Epithelial cell of esophagus (primary cell): ENCODE measurements around the gene VEGFA.
A peak's percentile ranks its signal among the peaks of the same experiment; 100 is the strongest.

Source experiments
- DNase-seq: peaks from one replicate; pipeline ENCODE4 v3.0.0; 2010; ENCODE audit warnings: low read depth
- H3K4me3 ChIP-seq: 2 replicates; pipeline ENCODE4 v1.5.1; 2011; ENCODE audit warnings: mild to moderate bottlenecking, low read length, control low read depth
- TF ChIP-seq, protein P1 (sequence below): IDR thresholded peaks from 2 replicates; pipeline ENCODE4 v1.5.1; 2011; ENCODE audit warnings: low read depth, mild to moderate bottlenecking, low read length, control low read depth, inconsistent platforms; ENCODE audit not compliant: insufficient read depth; ENCODE audit errors: missing control alignments

Gene VEGFA

DNA sequence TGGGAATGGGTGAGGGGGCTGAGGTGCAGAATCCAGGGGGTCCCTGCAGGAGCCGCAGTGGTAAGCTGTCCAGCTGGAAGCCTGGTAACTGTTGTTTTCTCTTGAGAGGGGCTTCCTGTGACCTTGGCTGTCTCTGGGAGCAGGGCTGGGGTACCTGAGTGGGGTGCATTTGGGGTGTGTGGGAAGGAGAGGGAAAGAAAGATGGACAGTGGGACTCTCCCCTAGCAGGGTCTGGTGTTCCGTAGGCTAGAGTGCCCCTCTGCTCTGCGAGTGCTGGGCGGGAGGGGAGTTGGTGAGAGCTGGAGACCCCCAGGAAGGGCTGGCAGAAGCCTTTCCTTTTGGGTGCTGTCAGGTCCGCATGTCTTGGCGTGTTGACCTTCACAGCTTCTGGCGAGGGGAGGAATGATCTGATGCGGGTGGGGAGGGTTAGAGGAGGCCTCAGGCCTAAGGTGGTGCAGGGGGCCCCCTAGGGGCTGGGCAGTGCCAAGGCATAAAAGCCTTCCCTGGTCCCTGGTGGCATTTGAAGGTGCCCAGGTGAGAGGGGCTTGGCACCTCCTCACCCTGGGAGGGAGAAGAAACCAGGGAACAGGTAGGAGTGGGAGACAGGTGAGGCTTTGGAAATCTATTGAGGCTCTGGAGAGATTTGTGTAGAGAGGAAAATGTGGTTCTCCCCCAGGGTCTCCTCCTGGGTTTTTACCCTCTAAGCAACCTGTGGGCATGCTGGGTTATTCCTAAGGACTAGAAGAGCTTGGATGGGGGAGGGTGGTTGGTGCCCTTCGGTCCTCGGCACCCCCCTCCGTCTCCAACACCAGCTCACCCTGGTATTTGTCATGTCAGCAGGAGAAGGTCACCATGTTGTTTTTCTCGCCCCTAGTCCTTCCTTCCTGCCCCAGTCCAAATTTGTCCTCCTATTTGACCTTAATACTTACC, 3.3 kb downstream of the VEGFA start:
- peak; percentile 76 for DNase-seq
- H3K4me3 ChIP-seq = peak overlapping the region; percentile 96
- TF ChIP-seq, protein P1, sequence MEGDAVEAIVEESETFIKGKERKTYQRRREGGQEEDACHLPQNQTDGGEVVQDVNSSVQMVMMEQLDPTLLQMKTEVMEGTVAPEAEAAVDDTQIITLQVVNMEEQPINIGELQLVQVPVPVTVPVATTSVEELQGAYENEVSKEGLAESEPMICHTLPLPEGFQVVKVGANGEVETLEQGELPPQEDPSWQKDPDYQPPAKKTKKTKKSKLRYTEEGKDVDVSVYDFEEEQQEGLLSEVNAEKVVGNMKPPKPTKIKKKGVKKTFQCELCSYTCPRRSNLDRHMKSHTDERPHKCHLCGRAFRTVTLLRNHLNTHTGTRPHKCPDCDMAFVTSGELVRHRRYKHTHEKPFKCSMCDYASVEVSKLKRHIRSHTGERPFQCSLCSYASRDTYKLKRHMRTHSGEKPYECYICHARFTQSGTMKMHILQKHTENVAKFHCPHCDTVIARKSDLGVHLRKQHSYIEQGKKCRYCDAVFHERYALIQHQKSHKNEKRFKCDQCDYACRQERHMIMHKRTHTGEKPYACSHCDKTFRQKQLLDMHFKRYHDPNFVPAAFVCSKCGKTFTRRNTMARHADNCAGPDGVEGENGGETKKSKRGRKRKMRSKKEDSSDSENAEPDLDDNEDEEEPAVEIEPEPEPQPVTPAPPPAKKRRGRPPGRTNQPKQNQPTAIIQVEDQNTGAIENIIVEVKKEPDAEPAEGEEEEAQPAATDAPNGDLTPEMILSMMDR = peak; percentile 90

DNA sequence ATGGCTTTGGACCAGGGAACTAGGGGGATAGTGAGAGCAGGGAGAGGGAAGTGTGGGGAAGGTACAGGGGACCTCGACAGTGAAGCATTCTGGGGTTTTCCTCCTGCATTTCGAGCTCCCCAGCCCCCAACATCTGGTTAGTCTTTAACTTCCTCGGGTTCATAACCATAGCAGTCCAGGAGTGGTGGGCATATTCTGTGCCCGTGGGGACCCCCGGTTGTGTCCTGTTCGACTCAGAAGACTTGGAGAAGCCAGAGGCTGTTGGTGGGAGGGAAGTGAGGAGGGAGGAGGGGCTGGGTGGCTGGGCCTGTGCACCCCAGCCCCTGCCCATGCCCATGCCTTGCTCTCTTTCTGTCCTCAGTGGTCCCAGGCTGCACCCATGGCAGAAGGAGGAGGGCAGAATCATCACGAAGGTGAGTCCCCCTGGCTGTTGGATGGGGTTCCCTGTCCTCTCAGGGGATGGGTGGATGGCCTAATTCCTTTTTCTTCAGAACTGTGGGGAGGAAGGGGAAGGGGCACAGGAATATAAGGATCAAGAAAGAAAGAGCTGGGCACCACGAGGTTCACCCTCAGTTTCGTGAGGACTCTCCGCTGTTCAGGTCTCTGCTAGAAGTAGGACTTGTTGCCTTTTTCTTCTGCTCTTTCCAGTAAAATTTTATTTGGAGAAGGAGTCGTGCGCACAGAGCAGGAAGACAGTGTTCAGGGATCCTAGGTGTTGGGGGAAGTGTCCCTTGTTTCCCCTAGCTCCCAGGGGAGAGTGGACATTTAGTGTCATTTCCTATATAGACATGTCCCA, 4.2 kb downstream of the VEGFA start:
- H3K4me3 ChIP-seq = peak overlapping the region; percentile 96
- TF ChIP-seq, protein P1 = no peak

DNA sequence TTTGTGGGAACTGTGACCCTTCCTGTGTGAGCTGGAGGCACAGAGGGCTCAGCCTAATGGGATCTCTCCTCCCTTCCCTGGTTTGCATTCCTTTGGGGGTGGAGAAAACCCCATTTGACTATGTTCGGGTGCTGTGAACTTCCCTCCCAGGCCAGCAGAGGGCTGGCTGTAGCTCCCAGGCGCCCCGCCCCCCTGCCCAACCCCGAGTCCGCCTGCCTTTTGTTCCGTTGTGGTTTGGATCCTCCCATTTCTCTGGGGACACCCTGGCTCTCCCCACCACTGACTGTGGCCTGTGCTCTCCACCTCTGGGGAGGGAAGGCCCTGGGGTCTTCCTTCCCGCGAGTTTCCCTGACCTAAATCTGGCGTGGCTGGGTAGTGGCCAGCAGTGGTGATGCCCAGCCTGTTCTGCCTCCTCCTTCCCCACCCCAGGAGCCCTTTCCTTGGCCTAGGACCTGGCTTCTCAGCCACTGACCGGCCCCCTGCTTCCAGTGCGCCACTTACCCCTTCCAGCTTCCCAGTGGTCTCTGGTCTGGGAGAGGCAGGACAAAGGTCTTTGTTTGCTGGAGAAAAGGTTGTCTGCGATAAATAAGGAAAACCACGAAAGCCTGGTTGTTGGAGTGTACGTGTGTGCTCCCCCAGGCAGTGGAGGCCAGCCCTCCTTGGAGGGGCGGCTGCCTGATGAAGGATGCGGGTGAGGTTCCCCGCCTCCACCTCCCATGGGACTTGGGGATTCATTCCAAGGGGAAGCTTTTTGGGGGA, 4.9 kb downstream of the VEGFA start:
- H3K4me3 ChIP-seq = peak overlapping the region; percentile 96
- TF ChIP-seq, protein P1 = peak; percentile 86

More for the DNA sequence above, 4.2 kb downstream of the VEGFA start:
- DNase-seq = no peak

DNA sequence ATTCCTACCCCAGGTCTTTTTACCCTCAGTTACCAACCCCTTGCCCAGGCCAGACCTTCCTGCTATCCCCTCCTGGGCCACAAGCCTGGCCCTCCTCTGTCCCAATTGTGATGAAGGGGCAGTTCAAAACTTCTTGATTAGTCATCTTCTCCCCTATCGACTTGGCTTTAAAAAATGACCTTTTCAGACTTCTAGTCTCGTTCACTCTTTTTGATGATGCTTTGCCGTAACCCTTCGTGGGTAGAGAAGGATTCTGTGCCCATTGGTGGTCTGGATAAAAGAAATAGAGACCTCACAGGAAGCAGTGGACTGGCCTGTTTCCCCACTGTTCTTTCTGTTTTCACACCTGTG, 5.5 kb downstream of the VEGFA start:
- TF ChIP-seq, protein P1 = no peak
- DNase-seq = no peak
- no peak overlapping the region for H3K4me3 ChIP-seq

More for the DNA sequence above, 4.9 kb downstream of the VEGFA start:
- DNase-seq = peak; percentile 76

DNA sequence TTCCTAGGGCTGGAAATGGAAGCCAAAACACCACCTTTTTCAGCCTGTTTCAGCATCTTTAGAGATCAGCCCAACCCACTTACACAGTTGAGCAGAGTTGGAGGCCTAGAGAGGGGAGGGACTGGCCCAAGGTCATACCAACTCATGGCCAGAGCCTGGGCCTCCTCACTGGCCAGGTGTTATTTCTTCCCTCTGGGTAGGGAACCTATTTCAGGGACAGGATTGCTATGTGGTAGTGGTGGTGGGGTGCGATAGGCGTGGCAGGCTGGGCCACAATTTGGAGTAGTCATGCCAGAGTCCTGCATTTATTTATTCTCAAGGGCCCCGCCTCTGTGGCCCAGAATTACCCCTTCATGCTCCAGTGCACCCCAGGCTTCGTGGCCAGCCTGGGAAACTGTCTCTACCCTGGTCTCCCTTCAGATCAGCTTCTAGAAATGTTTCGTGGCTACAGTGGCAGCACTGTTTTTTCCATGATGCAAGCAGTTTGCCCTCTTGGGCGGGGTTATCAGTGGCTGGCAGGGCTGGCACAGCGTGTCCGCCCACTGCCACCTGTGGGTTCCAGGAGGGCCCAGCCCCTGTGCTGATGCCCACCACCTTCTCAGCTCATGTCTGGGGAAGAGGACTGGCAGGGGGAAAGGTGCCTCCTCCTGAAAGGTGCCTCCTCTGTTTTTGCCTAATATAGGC, 6.2 kb downstream of the VEGFA start:
- H3K4me3 ChIP-seq = no peak overlapping the region
- TF ChIP-seq, protein P1 = no peak
- no peak for DNase-seq
